GM12874 (cell line): Measurements from ENCODE around the gene GPR143.

Experiments
- CTCF ChIP-seq: IDR thresholded peaks from 2 replicates; pipeline ENCODE4 v1.5.1; 2011; ENCODE audit warnings: low read depth, mild to moderate bottlenecking, control low read depth, low read length, moderate library complexity; ENCODE audit not compliant: insufficient read depth

GPR143 gene

GRCh38 chrX:9758021-9758638 lies 7.5 kb downstream of the GPR143 start:
- no peak for TF ChIP-seq CTCF

- TF ChIP-seq CTCF = no peak
Measured at GRCh38 chrX:9757366-9757765, 8.3 kb downstream of the GPR143 start.

- TF ChIP-seq CTCF = no peak
Measured at GRCh38 chrX:9749146-9749692, 16.4 kb downstream of the GPR143 start.

- no peak for TF ChIP-seq CTCF
Measured at GRCh38 chrX:9747644-9748043, 18.0 kb downstream of the GPR143 start.

GRCh38 chrX:9746148-9746888 lies 19.3 kb downstream of the GPR143 start:
- no peak for TF ChIP-seq CTCF

- no peak for TF ChIP-seq CTCF
Measured at GRCh38 chrX:9745417-9746115, 20.1 kb downstream of the GPR143 start.

GRCh38 chrX:9739130-9739529 lies 26.5 kb downstream of the GPR143 start:
- TF ChIP-seq CTCF = no peak
